SK-N-MC (cell line): ENCODE data around the gene GAN.
A peak's percentile ranks its signal among the peaks of the same experiment; 100 is the strongest.

ENCODE experiments used
- DNase-seq: peaks from one replicate; pipeline ENCODE4 v3.0.0-alpha.2; 2011; ENCODE audit warnings: low read depth, low spot score
- H3K27ac ChIP-seq: fragments of 200-600 bp; sonication (generic); 2 replicates; pipeline ENCODE4 v1.5.1; 2016; ENCODE audit warnings: mixed run types
- H3K36me3 ChIP-seq: fragments of 200-600 bp; sonication (generic); 2 replicates; pipeline ENCODE4 v1.6.1; 2017; ENCODE audit warnings: antibody characterized with exemption, low read length, mixed read lengths; ENCODE audit not compliant: insufficient read depth
- H3K4me3 ChIP-seq: fragments of 200-600 bp; sonication (generic); 2 replicates; pipeline ENCODE4 v1.5.1; 2016
- H3K9ac ChIP-seq: fragments of 200-600 bp; sonication (generic); 2 replicates; pipeline ENCODE4 v1.8.0; 2017; ENCODE audit warnings: mixed run types, mixed read lengths; ENCODE audit not compliant: insufficient read length
- H3K9me3 ChIP-seq: fragments of 200-600 bp; sonication (generic); 2 replicates; pipeline ENCODE4 v1.6.1; 2017; ENCODE audit warnings: low read depth, mild to moderate bottlenecking, antibody characterized with exemption, low read length, moderate library complexity, mixed read lengths
- EZH2 ChIP-seq: fragments of 200-600 bp; sonication (generic); IDR thresholded peaks from one replicate; pipeline ENCODE4 v1.6.1; 2017; ENCODE audit warnings: antibody characterized with exemption
- FOXP2 ChIP-seq: optimal IDR thresholded peaks from 2 replicates; pipeline ENCODE3; 2011; ENCODE audit warnings: mild to moderate bottlenecking, moderate library complexity; ENCODE audit not compliant: insufficient read depth; ENCODE audit errors: extremely low read length, control extremely low read depth
- POLR2AphosphoS5 ChIP-seq: IDR thresholded peaks from 2 replicates; pipeline ENCODE4 v1.6.1; 2012; ENCODE audit warnings: mild to moderate bottlenecking, low read depth, low read length, borderline replicate concordance

The GAN gene

DNA sequence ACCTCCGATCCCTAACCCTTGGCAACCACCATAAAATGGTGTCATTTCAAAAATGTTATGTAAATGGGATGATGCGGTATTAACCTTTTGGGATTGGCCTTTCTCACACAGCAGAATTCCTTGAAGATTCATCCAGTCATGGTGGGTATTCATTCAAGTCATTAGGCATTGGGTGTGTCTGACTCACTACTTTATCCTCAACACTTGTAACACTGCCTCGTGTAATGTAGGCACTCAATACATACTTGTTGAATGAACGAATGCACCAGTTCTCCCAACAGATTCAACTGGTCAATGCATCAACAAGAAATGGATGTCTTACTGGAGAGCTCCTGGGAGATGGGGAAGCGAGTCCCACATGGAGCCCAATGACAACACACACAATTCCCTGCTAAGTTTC, 21.8 kb upstream of the GAN start:
- no peak for DNase-seq
- no peak overlapping the region for H3K9ac ChIP-seq
- H3K36me3 ChIP-seq = no peaks in the 10 kb centered on the region
- no peaks in the 10 kb centered on the region for H3K9me3 ChIP-seq
- no peak overlapping the region for H3K4me3 ChIP-seq
- no peak overlapping the region for H3K27ac ChIP-seq
- TF ChIP-seq POLR2AphosphoS5 = no peak
- no peak for TF ChIP-seq EZH2
- no peak for TF ChIP-seq FOXP2

DNA sequence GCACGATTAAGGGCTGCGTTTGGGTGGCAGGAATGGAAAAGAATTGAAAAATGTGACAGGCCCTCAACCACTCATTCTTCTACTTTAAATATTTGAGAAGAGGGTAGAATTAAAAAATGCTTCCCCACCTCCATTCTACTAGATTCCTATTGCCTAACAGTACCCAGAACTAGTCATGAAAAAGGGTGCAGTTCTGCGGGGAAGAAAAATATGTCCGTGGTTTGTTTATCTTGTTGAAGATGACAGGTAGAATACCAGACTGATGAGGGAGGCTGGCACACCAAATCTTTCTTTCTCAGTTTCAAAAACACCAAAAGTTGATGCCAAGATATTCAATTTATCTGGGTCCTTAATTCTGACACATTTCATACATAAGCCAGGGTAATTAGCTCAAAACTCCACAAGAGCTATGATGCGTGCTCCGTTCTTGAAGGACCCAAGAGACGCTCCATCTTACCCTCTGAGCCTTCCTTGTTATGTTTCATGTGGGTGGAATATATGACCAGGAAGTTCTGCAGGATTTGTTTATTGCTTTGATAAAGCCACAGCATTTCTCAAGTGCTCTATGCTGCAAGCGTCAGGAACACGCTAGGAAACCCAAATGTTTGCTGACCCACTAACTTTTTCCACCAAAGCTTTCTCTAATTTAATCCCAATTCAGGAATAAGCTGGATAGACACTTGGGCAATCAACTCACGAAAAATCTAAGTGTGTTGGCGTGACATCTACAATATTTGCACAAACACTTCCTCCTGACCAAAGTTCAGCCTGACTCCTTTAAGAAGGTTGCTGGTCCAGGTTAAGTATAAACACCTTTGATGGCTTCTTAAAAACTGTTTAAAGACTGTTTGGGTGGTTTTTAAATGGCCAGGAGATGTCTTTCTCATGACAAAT, 20.6 kb upstream of the GAN start:
- H3K27ac ChIP-seq = no peak overlapping the region
- TF ChIP-seq FOXP2 (no peak), EZH2 (no peak), POLR2AphosphoS5 (no peak)
- DNase-seq = no peak
- no peaks in the 10 kb centered on the region for H3K9me3 ChIP-seq
- H3K4me3 ChIP-seq = no peak overlapping the region
- no peak overlapping the region for H3K9ac ChIP-seq
- H3K36me3 ChIP-seq = no peaks in the 10 kb centered on the region

DNA sequence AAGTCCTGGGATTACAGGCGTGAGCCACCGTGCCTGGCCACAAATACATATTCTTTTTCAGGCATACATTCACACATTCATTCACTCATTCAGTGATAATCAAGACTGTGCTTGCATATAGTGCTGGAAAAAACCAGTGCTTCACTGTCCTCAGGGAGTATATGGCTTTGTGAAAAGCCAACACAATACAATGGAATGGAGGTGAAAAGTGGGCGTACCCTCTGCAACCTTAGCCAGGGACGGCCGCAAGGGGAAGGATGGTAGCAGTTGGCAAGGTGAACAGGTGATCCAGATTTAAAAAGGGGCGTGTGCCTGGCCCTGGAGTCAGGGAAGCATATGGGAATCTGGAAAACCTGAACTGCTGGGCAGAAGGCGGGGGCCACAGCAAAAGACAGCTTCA, 18.1 kb upstream of the GAN start:
- Histone ChIP-seq H3K9ac (no peak overlapping the region), H3K27ac (no peak overlapping the region), H3K36me3 (no peaks in the 10 kb centered on the region), H3K4me3 (no peak overlapping the region), H3K9me3 (no peaks in the 10 kb centered on the region)
- TF ChIP-seq FOXP2 (no peak), POLR2AphosphoS5 (no peak), EZH2 (no peak)
- no peak for DNase-seq

DNA sequence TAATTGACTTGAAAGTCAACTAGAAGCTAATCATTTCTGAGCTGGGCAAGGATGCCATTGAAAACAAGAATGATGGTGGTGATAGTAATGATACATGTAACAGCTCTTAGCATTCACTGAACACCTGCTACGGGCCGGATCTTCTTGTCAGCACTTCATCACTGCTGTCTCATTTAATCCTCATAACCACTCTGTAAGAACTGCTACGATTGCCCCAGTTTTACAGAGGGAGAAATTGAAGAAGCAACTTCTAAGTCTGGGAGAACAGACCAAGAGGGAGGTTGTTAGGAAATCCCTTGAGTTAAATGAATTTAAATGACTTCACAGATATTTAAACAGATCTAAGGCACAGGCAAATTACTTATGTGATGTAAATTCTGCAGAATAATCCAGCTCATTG, 7.0 kb upstream of the GAN start:
- H3K36me3 ChIP-seq = no peaks in the 10 kb centered on the region
- no peak for TF ChIP-seq FOXP2
- TF ChIP-seq POLR2AphosphoS5 = no peak
- no peak for TF ChIP-seq EZH2
- no peak overlapping the region for H3K4me3 ChIP-seq
- no peaks in the 10 kb centered on the region for H3K9me3 ChIP-seq
- no peak for DNase-seq
- H3K9ac ChIP-seq = no peak overlapping the region
- no peak overlapping the region for H3K27ac ChIP-seq

DNA sequence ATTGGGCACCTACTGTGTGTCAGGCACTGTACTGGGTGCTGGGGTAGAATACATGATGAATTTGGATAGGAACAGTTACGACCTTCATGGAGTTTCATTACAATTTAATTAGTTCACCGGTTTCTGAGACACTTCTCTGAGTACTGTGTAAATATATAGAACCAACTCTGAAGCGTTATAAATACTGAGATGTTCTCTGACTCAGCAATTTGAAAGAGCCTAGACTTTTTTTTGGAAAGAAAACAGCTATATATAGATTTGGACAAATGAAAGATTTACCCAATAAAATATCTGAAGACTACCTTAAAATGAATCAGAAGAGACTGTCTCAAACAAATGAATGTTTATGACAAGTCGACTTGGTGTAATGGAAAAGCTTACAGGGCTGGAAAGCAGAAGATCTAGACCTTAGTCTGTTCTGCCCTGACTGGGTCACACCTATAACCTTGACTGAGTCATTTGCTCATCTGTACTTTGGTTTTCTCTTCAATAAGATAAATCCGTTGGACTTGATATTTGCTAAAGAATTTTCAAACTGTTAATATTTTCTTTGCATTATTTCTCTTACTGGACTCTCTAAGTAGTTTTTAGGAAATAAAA, 4.6 kb upstream of the GAN start:
- Histone ChIP-seq H3K27ac (no peak overlapping the region), H3K9me3 (no peaks in the 10 kb centered on the region), H3K36me3 (no peaks in the 10 kb centered on the region), H3K4me3 (no peak overlapping the region), H3K9ac (no peak overlapping the region)
- TF ChIP-seq EZH2 (no peak), FOXP2 (no peak), POLR2AphosphoS5 (no peak)
- no peak for DNase-seq

DNA sequence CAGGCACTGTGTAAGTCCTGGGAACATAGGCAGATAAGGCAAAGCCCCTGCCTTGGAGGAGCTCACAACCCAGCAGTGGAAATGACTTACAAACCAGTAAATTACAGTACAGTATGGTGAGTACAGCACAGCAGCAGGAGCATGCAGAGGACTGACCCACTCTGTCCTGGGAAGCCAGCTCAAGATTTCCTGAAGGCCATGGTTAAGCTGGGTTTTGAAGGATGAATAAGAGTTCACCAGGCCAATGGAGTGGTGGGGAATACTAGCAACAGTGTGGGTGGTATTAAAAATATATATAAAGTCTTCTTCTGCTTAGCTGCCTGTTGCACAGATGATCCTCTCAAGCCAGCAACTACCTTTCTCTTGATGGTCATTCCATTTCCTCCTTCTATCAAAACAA, 3.0 kb upstream of the GAN start:
- Histone ChIP-seq H3K36me3 (no peaks in the 10 kb centered on the region), H3K4me3 (no peak overlapping the region), H3K9me3 (no peaks in the 10 kb centered on the region), H3K27ac (no peak overlapping the region), H3K9ac (no peak overlapping the region)
- DNase-seq = no peak
- TF ChIP-seq EZH2 = no peak
- TF ChIP-seq FOXP2 = no peak
- TF ChIP-seq POLR2AphosphoS5 = no peak

DNA sequence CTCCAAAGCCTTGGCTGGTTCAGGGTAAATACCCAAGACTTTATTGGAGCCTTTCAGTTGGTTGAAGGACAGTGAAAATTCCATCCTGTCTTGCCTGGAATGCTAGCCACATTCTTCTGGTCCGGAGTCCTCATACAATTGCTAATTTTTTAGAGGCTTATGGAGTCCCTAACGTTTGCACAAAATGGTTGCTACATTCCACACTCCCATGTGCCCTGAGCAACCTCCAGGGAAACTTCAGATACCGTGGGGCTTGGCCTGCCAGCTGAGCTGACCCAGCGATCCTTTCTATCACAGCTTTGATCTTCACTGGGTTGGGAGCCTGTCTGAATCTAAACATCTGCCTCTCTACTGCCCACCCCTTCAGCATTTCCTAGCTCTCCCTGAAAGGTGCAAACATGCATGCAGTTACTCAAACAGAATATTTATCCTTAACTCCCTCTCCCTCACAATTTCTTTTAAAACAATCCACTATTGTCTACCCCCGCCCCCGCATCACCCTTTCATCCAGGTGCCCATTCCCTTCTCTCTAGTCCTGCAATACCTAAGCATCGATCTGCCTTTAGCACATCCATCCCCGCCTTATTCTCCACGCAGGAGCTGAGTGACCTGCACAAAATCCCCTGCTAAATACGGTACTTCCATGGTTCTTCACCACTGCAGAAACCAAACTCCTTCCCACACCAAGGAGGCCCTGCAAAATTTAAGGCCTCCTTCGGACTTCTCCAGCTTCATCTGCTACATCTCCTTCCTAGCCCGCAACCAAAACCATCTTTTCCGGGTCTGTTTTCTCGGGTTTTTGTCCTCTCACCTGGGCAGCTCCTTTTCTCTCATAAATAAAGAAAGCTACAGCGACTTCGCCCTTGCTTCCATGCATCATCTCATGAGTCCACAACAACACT, 810 bp upstream of the GAN start:
- Histone ChIP-seq H3K4me3 (peak overlapping the region; percentile 87), H3K27ac (no peak overlapping the region), H3K9me3 (no peaks in the 10 kb centered on the region), H3K36me3 (no peaks in the 10 kb centered on the region), H3K9ac (peak overlapping the region; percentile 75)
- DNase-seq = no peak
- TF ChIP-seq EZH2 (no peak), POLR2AphosphoS5 (no peak), FOXP2 (no peak)
